Gastroesophageal sphincter (tissue), 3 donors: ENCODE results near the gene BICC1.

Source experiments
- EP300 ChIP-seq: sonication (generic); formaldehyde crosslinking; IDR thresholded peaks from one replicate; pipeline ENCODE4 v1.6.1; 2017; ENCODE audit warnings: antibody characterized with exemption, mild to moderate bottlenecking
- POLR2A ChIP-seq, 2 donors: fragments of 450-650 bp; IDR thresholded peaks; one replicate each; pipeline ENCODE4 v1.6.1; 2017; ENCODE audit warnings: antibody characterized with exemption in 2 of 2, mild to moderate bottlenecking in 2 of 2, moderate library complexity in 1 of 2
- POLR2AphosphoS5 ChIP-seq: sonication (generic); formaldehyde crosslinking; IDR thresholded peaks from one replicate; pipeline ENCODE4 v1.6.1; 2017; ENCODE audit warnings: antibody characterized with exemption
- TF ChIP-seq, protein P1 (sequence below), 4 experiments: fragments of 200-600 bp in 2 of 4; fragments of 450-650 bp in 2 of 4; sonication (generic) in 1 of 4; IDR thresholded peaks; one replicate each; pipeline ENCODE4 v1.5.1; 2017 to 2019; ENCODE audit warnings: antibody characterized with exemption in 4 of 4, mild to moderate bottlenecking in 2 of 4, moderate library complexity in 2 of 4

- TF ChIP-seq POLR2AphosphoS5 (no peak), POLR2A (IDR thresholded peaks at IDR 0.05) (no peak), EP300 (no peak)
- TF ChIP-seq, protein P1, sequence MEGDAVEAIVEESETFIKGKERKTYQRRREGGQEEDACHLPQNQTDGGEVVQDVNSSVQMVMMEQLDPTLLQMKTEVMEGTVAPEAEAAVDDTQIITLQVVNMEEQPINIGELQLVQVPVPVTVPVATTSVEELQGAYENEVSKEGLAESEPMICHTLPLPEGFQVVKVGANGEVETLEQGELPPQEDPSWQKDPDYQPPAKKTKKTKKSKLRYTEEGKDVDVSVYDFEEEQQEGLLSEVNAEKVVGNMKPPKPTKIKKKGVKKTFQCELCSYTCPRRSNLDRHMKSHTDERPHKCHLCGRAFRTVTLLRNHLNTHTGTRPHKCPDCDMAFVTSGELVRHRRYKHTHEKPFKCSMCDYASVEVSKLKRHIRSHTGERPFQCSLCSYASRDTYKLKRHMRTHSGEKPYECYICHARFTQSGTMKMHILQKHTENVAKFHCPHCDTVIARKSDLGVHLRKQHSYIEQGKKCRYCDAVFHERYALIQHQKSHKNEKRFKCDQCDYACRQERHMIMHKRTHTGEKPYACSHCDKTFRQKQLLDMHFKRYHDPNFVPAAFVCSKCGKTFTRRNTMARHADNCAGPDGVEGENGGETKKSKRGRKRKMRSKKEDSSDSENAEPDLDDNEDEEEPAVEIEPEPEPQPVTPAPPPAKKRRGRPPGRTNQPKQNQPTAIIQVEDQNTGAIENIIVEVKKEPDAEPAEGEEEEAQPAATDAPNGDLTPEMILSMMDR (IDR thresholded peaks at IDR 0.05): no peak
These were observed 1.6 kb downstream of the BICC1 start for GRCh38 chr10:58514111-58514770.
